K562 (cell line): ENCODE measurements around the gene LRRC1. TPM values are rescaled to one million over a fixed set of nuclear protein-coding genes. Genes with fewer than 3 reads are reported as not detected.

Experiments
- ATAC-seq: fragments of 200-7000 bp; cut with Tn5 transposase; 3 replicates; pipeline ENCODE4 v1.9.1; 2020; ENCODE audit warnings: moderate library complexity
- BruUV-seq: library from RNA; stranded (reverse); fragments of 400-500 nt; replicated peaks from 2 replicates; lab custom pipeline; 2021; lab: Mats Ljungman, UMichigan
- CTCF ChIA-PET: fragments of 300-600 bp; formaldehyde crosslinking; extraction: SDS; loops from one replicate; lab custom pipeline; 2021; ENCODE audit warnings: low intra/inter-chr PET ratio; lab: Yijun Ruan, JAX
- POLR2A ChIA-PET: fragments of 300-600, 350-650 bp; sonication (Branson Sonifier 250); formaldehyde crosslinking; extraction: SDS; loops from one replicate; lab custom pipeline; 2021; ENCODE audit warnings: antibody characterized with exemption, inconsistent platforms; lab: Yijun Ruan, JAX
- DNase-seq, 4 experiments: peaks; one replicate each; pipeline versions ENCODE4 v3.0.0 to v3.0.0-alpha.2; 2011 to 2018; ENCODE audit warnings: low spot score in 3 of 4, mixed read lengths in 3 of 4; ENCODE audit errors: extremely low read depth in 1 of 4
- FAIRE-seq: peaks from 2 replicates; lab custom pipeline; 2011; peaks lifted over from hg19 to GRCh38; lab: Jason Lieb, UNC
- H2AFZ ChIP-seq: 2 replicates; pipeline ENCODE4 v1.6.0; 2011; ENCODE audit warnings: low read depth, low read length, control low read depth, inconsistent platforms
- H3K27ac ChIP-seq: fragments of 200-600 bp; 3 replicates; pipeline ENCODE4 v1.8.0; 2011; ENCODE audit warnings: low read depth, mild to moderate bottlenecking, control low read depth, inconsistent platforms, low read length, moderate library complexity, mixed read lengths; ENCODE audit errors: extremely low read depth
- H3K27me3 ChIP-seq, 2 experiments: fragments of 300-600 bp in 1 of 2; 2 replicates in 1 of 2; 3 replicates in 1 of 2; pipeline versions ENCODE4 v1.6.0 to v1.8.0; 2011; ENCODE audit warnings: inconsistent platforms in 2 of 2, low read length in 2 of 2, mild to moderate bottlenecking in 1 of 2, mixed read lengths in 1 of 2, moderate library complexity in 1 of 2; ENCODE audit not compliant: control insufficient read depth in 2 of 2, insufficient read depth in 2 of 2
- H3K36me3 ChIP-seq: fragments of 300-600 bp; 3 replicates; pipeline ENCODE4 v1.8.0; 2011; ENCODE audit warnings: mild to moderate bottlenecking, low read length, inconsistent platforms; ENCODE audit not compliant: control insufficient read depth, insufficient read depth
- H3K4me1 ChIP-seq, 2 experiments: fragments of 200-600 bp in 1 of 2; replicated peaks in 1 of 2; 2 replicates in 1 of 2; 3 replicates in 1 of 2; pipeline versions ENCODE4 v1.5.1 to v1.8.0; 2011; ENCODE audit warnings: inconsistent platforms in 2 of 2, low read length in 2 of 2, mild to moderate bottlenecking in 1 of 2, mixed read lengths in 1 of 2, moderate library complexity in 1 of 2; ENCODE audit not compliant: control insufficient read depth in 2 of 2, insufficient read depth in 2 of 2
- H3K4me2 ChIP-seq: 2 replicates; pipeline ENCODE4 v1.6.1; 2011; ENCODE audit warnings: low read length, control low read depth, inconsistent platforms, mixed read lengths; ENCODE audit not compliant: insufficient read depth
- H3K4me3 ChIP-seq: fragments of 200-600 bp; sonication (generic), shearing (Covaris generic); 2 replicates; pipeline ENCODE4 v1.5.1; 2016; ENCODE audit warnings: control low read depth, inconsistent platforms
- H3K79me2 ChIP-seq: fragments of 200-600 bp; 3 replicates; pipeline ENCODE4 v1.8.0; 2011; ENCODE audit warnings: low read length, inconsistent platforms; ENCODE audit not compliant: control insufficient read depth, insufficient read depth
- H3K9ac ChIP-seq, 2 experiments: 2 replicates each; pipeline versions ENCODE4 v1.6.0 to v1.6.1; 2011; ENCODE audit warnings: low read depth in 2 of 2, low read length in 2 of 2, control low read depth in 1 of 2, inconsistent platforms in 1 of 2, mild to moderate bottlenecking in 1 of 2, mixed read lengths in 1 of 2; ENCODE audit not compliant: insufficient read depth in 1 of 2
- H3K9me1 ChIP-seq: one replicate; pipeline ENCODE4 v1.6.0; 2011; ENCODE audit warnings: inconsistent platforms, mild to moderate bottlenecking, low read length, moderate library complexity; ENCODE audit not compliant: control insufficient read depth, insufficient read depth
- H3K9me3 ChIP-seq: replicated peaks from 2 replicates; pipeline ENCODE4 v1.5.1; 2011; ENCODE audit warnings: low read depth, low read length, inconsistent platforms; ENCODE audit not compliant: control insufficient read depth, insufficient read depth
- H4K20me1 ChIP-seq: replicated peaks from 2 replicates; pipeline ENCODE4 v1.6.1; 2011; ENCODE audit warnings: low read length, inconsistent platforms, mixed read lengths; ENCODE audit not compliant: control insufficient read depth, insufficient read depth
- BCOR ChIP-seq: fragments of 450-650 bp; IDR thresholded peaks from 2 replicates; pipeline ENCODE4 v1.6.1; 2016
- BRF1 ChIP-seq: IDR thresholded peaks from 3 replicates; pipeline ENCODE4 v1.6.1; 2011; ENCODE audit warnings: borderline replicate concordance, mild to moderate bottlenecking; ENCODE audit not compliant: insufficient read length; ENCODE audit errors: extremely low read depth
- ELF4 ChIP-seq: fragments of 450-650 bp; formaldehyde crosslinking; IDR thresholded peaks from 2 replicates; pipeline ENCODE4 v1.4.0; 2022; ENCODE audit warnings: missing genetic modification characterization
- ERF ChIP-seq: fragments of 450-650 bp; formaldehyde crosslinking; IDR thresholded peaks from 2 replicates; pipeline ENCODE4 v1.4.0; 2020; ENCODE audit warnings: mild to moderate bottlenecking, mixed read lengths
- FOXK1 ChIP-seq: sonication (generic); formaldehyde crosslinking; IDR thresholded peaks from 2 replicates; pipeline ENCODE4 v1.8.0; 2022; ENCODE audit warnings: missing genetic modification reagents, mild to moderate bottlenecking, borderline replicate concordance
- HMBOX1 ChIP-seq: sonication (generic); IDR thresholded peaks from 2 replicates; pipeline ENCODE4 v1.6.1; 2016
- HOXB6 ChIP-seq: fragments of 250-450 bp; sonication (Bioruptor Pico); IDR thresholded peaks from 2 replicates; pipeline ENCODE4 v1.5.1; 2022; ENCODE audit warnings: mild to moderate bottlenecking, borderline replicate concordance
- RBFOX2 ChIP-seq: fragments of 200-400 bp; formaldehyde crosslinking; IDR thresholded peaks from 2 replicates; pipeline ENCODE4 v1.6.1; 2017; ENCODE audit warnings: low read depth, mild to moderate bottlenecking, low read length, moderate library complexity
- U2AF2 ChIP-seq: fragments of 200-400 bp; formaldehyde crosslinking; optimal IDR thresholded peaks from 2 replicates; pipeline ENCODE3; 2017; ENCODE audit warnings: low read depth, mild to moderate bottlenecking, low read length
- ZNF212 ChIP-seq: fragments of 450-650 bp; formaldehyde crosslinking; IDR thresholded peaks from 2 replicates; pipeline ENCODE4 v1.4.0; 2020; ENCODE audit warnings: mild to moderate bottlenecking
- ZNF232 ChIP-seq: sonication (generic); formaldehyde crosslinking; IDR thresholded peaks from 2 replicates; pipeline ENCODE4 v1.8.0; 2022; ENCODE audit warnings: mild to moderate bottlenecking, missing genetic modification reagents
- ZNF24 ChIP-seq: fragments of 450-650 bp; IDR thresholded peaks from 2 replicates; pipeline ENCODE4 v1.6.1; 2016
- WGBS: fragments of 100-300 bp; shearing (Covaris generic); methylation state at CpG from one replicate; pipeline ENCODE4 v1.1.6; 2016; ENCODE audit warnings: low coverage, mixed read lengths; ENCODE audit not compliant: insufficient coverage; ENCODE audit errors: missing lambda C conversion rate; 5-methylcytosine and 5-hydroxymethylcytosine counted together
- in situ Hi-C: fragments of 300-500 bp; cut with MboI; formaldehyde crosslinking; loops from 4 replicates; pipeline ENCODE4 v1.15.0; 2018; ENCODE audit warnings: inconsistent platforms, mixed read lengths
- intact Hi-C: fragments of 100-400 bp; cut with micrococcal nuclease; formaldehyde crosslinking; loops from 2 replicates; pipeline ENCODE4 v1.14.2; 2022
- polyA plus RNA-seq, 8 experiments: library from polyadenylated mRNA; depleted of rRNA in 4 of 8; stranded (reverse) in 5 of 8; unstranded in 3 of 8; fragments of >200 nt; fragmentation: Nextera tagmentation in 2 of 8; fragmentation: Illumina TruSeq in 1 of 8; extraction: Ambion mirVana in 2 of 8; extraction: Trizol in 1 of 8; gene quantifications; 2 replicates each; pipeline versions ENCODE4 v1.2.1 to v1.2.3, GENCODE V29; 2011 to 2014; ENCODE audit warnings: inconsistent platforms in 1 of 8, missing spikeins in 1 of 8
- total RNA-seq, 7 experiments: library from RNA; depleted of rRNA in 6 of 7; stranded (reverse); fragments of >200 nt in 6 of 7; fragmentation: Illumina TruSeq in 2 of 7; extraction: Trizol in 2 of 7; gene quantifications; 2 replicates each; pipeline versions ENCODE4 v1.2.1 to v1.2.3, GENCODE V29; 2011 to 2021; ENCODE audit warnings: low replicate concordance in 1 of 7
- TF ChIP-seq, protein P1 (sequence below): fragments of 250-450 bp; sonication (Bioruptor Pico); IDR thresholded peaks from 2 replicates; pipeline ENCODE4 v1.5.0; 2021; ENCODE audit warnings: mild to moderate bottlenecking, borderline replicate concordance

Gene LRRC1
- total and polyA plus RNA-seq, 9 of the 15 experiments (the other 6 are each of a cell fraction or from before 2014, with no cell fraction given): not detected

- Histone ChIP-seq H3K4me2 (no peak overlapping the region), H2AFZ (no peak overlapping the region), H3K27me3 (no peaks in the 10 kb centered on the region), H3K79me2 (no peaks in the 10 kb centered on the region), H3K9ac (no peak overlapping the region), H3K36me3 (no peaks in the 10 kb centered on the region), H4K20me1 (no peaks in the 10 kb centered on the region), H3K9me1 (no peaks in the 10 kb centered on the region), H3K27ac (no peak overlapping the region), H3K4me3 (no peak overlapping the region), H3K4me1 (no peaks in the 10 kb centered on the region), H3K9me3 (no peaks in the 10 kb centered on the region)
- intact Hi-C loops: no loop called here
- no peak for ATAC-seq
- no TSS peak for BruUV-seq
- no peak for FAIRE-seq
- DNase-seq: no peak
- ChIA-PET CTCF (no interaction called here), POLR2A (no interaction called here)
- no peak for TF ChIP-seq ZNF212 (CRISPR knock-in tag)
- no peak for TF ChIP-seq RBFOX2
- TF ChIP-seq BCOR: no peak
- TF ChIP-seq U2AF2: no peak
- no peak for TF ChIP-seq HOXB6 (CRISPR knock-in tag)
- TF ChIP-seq FOXK1 (CRISPR knock-in tag): no peak
- TF ChIP-seq ELF4 (CRISPR knock-in tag): no peak
- TF ChIP-seq ERF (CRISPR knock-in tag): no peak
- TF ChIP-seq, protein P1, sequence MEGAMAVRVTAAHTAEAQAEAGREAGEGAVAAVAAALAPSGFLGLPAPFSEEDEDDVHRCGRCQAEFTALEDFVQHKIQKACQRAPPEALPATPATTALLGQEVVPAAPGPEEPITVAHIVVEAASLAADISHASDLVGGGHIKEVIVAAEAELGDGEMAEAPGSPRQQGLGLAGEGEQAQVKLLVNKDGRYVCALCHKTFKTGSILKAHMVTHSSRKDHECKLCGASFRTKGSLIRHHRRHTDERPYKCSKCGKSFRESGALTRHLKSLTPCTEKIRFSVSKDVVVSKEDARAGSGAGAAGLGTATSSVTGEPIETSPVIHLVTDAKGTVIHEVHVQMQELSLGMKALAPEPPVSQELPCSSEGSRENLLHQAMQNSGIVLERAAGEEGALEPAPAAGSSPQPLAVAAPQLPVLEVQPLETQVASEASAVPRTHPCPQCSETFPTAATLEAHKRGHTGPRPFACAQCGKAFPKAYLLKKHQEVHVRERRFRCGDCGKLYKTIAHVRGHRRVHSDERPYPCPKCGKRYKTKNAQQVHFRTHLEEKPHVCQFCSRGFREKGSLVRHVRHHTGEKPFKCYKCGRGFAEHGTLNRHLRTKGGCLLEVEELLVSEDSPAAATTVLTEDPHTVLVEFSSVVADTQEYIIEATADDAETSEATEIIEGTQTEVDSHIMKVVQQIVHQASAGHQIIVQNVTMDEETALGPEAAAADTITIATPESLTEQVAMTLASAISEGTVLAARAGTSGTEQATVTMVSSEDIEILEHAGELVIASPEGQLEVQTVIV (CRISPR knock-in tag): no peak
- no peak for TF ChIP-seq HMBOX1
- TF ChIP-seq ZNF24: no peak
- no peak for TF ChIP-seq BRF1
- TF ChIP-seq ZNF232 (CRISPR knock-in tag): no peak
- 0% methylated on average over 2 of the region's 2 CpGs for WGBS
- in situ Hi-C loops: no loop called here
Observed at GRCh38 chr6:53919881-53920360, 125.1 kb downstream of the LRRC1 start.
